ENCODE measurements around the gene CCNI.

- no peak for TF ChIP-seq IRF3 (IDR thresholded peaks at IDR 0.05; ENCODE audit: low read depth, low read length)
- no peak for TF ChIP-seq GABPA (IDR thresholded peaks at IDR 0.05; ENCODE audit: low read depth)
- no peak for TF ChIP-seq CTCF (IDR thresholded peaks at IDR 0.05)
- TF ChIP-seq NFIC (IDR thresholded peaks at IDR 0.05; ENCODE audit: borderline replicate concordance) = no peak
- no peak for TF ChIP-seq RCOR1 (IDR thresholded peaks at IDR 0.05; ENCODE audit: low read length)
- TF ChIP-seq PBX3 (IDR thresholded peaks at IDR 0.05) = no peak
- no peak for TF ChIP-seq EZH2phosphoT487 (IDR thresholded peaks at IDR 0.05; ENCODE audit: borderline replicate concordance, low read depth)
- no peak for TF ChIP-seq TAF1 (IDR thresholded peaks at IDR 0.05; ENCODE audit: borderline replicate concordance, low read depth, low read length)
- no peak for TF ChIP-seq EP300 (IDR thresholded peaks at IDR 0.05; ENCODE audit: borderline replicate concordance in 1 of 2, low read depth in 1 of 2, low read length in 1 of 2)
- TF ChIP-seq SMC3 (IDR thresholded peaks at IDR 0.05; ENCODE audit: low read depth, low read length) = no peak
Observed at GRCh38 chr4:77020017-77020416, 55.8 kb downstream of the CCNI start.

All from SK-N-SH (cell line).